HG03342 (cell line): ENCODE results near the gene ZNF654.
"Not testable (repeated sequence)": the region's sequence is repeated elsewhere in the genome, so short reads cannot be mapped to it uniquely, and the experiment has no call there.

ENCODE experiments used
- ATAC-seq: cut with Tn5 transposase; IDR thresholded peaks from one replicate; pipeline ENCODE4 v1.9.1; 2021; ENCODE audit warnings: mild to moderate bottlenecking, moderate library complexity; ENCODE audit not compliant: unreplicated experiment

The ZNF654 gene

DNA sequence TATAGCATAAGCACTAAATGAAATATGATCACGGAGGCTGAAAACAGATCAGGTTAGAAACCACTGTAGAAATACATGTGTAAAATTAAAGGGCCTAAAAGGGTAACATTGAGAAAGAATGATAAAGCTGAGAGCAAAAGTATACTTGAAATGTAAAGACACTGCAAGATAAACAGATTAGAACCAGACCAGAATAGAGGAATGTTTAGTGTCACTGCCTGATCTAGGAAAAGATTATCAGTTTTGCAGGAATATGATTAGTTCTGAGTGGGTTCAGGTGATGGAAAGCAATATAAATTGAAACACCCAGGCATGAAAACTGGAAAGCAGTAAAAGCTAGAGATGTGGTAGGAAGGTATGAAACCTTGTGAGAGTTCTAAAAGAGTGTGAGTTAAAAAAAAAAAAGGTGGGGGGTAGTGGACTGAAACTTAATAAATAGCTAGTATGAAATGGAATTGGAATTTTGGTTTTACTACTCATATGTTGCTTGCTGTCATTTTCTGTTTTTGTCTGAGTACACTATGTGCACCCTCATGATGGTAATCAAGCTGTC is 74.7 kb downstream of the ZNF654 start:
- no peak for ATAC-seq

DNA sequence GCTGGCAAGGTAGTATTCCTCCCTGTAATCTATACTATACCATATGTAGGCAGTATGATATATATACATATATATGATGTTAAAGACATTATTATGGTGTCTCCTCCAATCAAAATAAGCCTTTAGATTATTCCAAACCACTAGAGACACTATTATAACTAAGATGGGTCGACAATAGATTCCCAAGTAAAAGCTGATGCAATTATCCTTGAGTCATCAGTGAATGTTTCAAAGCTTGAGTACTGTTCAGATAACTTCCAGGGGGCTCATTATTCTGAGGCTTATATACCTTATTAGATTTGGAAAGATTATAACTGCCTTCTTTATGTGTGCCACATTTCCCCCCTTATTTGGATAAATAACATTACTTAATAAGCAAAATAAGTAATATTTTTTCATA is 78.8 kb downstream of the ZNF654 start:
- no peak for ATAC-seq

DNA sequence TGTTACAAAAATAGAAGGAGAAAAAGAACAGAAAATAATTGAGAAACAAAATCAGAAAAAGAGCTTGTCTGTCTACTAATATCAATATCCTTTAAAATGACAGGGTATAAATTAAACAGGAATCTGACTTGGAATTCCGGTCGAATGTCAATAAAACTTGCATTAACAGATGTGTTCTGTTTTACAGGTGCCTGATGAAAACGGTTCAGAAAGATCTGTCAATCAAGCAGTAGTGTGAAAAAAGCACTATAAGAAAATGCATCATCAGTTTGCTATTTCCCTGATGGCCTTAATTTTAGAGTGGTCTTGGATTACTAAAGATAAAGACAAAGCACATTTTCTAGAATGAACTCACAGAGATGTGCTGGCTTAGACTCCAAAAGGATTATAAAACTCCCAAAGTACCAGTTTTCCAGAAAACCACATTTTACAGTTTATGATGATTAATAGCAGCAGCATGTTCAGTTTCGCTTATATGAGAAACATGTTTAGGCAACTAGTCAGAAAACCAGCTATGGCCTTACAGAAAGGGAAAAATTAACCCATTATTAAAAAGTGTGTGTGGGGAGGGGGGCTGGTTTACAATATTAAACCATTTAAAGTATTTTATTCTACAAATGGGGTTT is 82.5 kb downstream of the ZNF654 start:
- no peak for ATAC-seq

DNA sequence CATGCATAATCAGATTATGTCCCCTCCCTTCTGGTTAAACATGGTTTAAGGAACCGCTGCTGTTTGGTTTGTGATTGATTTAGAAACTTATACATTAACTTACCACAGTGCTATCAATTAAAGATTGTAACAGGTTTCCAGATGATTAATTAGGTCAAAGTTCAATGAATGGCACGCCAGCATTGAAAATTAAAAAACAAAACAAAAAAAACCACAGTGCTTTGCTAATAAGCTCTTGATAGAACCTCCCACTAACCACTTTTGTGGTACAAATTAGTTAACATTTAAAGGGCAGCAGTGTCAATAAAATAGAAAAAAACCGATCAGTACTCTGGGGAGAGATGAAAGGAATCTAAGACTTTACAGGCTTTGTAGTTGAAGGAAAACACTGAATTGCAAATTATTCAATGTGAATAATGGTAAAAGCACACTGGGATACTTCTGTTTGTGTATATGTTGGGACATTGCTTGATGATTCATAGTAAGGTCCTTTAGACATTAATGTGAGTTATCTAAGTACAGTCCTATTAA is 83.1 kb downstream of the ZNF654 start:
- no peak for ATAC-seq

DNA sequence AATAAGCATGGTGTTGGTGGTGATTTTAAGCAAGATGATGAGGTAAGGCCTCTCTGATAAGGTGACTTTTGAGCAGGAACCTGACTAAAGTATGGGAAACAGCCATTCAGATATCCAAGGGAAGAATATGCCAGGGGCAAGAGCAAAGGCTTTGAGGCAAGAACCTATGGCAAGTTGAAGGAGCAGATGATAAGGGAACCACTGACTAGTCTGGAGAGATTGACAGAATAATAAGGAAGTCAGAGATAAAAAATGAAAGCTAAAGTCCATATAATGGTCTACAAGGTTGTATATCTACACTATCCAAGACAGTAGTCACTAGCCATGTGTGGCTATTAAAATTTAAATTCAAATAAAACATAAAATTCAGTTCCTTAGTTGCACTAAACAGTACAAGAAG is 88.2 kb downstream of the ZNF654 start:
- no peak for ATAC-seq

DNA sequence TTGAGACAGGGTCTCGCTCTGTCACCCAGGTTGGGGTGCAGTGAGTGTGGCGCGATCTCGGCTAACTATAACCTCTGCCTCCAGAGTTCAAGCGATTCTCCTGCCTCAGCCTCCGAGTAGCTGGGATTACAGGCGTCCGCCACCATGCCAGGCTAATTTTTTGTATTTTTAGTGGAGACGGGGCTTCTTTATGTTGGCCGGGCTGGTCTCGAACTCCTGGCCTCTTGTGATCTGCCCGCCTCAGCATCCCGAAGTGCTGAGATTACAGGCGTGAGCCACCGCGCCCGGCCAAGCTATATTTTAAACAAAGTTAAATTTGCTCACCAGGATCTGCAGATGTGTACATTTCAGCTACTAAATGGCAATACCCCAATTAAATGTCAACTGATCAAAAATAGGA is 89.6 kb downstream of the ZNF654 start:
- ATAC-seq, result no peak

DNA sequence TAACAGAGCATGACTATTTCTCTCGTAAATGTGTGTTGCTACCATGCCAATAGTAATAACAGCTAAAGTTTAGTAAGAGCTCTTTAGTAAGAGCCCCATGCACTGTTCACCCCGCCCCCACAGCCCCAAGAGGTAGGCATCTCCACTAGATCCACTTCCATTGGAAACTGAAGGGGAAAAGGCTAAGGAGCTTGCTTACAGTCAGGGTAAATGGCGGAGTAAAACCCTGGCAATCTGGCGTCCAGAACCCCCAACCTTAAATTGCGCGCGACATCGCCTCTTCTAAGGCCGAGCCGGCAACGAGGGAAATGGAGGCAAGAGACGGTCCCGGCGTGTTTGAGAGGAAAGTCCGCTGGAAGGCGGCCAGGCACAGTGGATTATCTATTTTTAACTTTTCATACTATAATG is 90.0 kb downstream of the ZNF654 start:
- peak; percentile 17 for ATAC-seq

DNA sequence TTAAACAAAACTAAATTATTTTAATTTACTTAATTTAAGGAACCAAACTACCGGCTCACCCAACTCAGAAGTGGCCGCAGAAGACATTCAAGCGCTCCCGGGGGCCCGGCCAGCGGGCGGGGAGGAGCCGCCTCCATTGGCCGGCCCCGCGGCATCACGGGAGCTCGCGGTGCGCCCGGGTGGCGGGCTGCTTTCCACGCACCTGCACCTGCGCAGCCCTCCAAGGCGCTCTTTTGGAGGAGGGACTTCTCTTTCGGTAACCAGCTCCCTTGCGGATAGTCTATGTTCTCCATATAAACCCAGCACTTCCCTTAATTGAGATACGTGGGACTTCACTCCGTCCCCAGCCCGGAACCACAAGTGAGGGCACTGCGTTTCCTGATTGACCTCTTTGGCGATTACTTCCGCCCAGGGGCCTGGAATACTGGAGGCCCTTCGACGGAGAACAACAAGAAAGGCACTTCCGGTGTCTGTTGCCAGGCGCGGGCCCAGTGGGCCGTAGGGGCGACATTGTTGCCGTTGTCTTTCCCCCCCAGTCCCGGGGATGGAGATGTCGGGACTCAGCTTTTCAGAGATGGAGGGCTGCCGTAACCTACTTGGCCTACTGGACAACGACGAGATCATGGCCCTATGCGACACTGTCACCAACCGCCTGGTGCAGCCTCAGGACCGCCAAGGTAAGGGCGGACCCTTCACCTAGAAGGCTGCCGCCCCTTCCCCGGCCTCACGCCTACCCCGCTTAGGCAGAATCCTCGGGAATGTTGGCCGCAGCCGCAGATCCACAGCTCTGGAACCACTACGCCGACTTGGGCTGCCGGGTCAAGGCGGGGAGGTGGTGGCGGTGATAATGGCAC is 90.7 kb downstream of the ZNF654 start, which contains the start of gene C3orf38:
TSS of gene C3orf38 (plus strand) at position 451 of the 854 bp plus-strand sequence. CDS start at position 545, 94 bp downstream.
- peak; percentile 78 for ATAC-seq

DNA sequence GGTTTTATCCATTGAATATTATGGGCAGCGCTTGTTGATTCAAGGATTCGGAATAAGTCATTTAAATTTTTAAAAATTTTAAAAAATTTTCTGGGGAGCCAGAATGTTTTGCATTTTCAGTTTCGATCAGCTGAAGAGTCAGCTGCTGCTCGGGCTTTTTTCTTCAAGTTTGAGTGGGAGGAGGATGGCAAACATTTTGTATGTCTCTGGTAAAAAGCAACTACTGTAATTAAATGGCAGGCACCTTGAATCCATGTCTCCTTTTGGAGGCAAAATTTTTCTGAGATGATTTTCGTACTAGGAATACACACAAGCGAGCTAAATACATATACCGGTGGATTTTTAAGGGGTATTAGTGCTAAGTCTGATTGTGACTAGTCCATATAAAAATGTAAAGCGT is 91.3 kb downstream of the ZNF654 start:
- peak; percentile 29 for ATAC-seq

DNA sequence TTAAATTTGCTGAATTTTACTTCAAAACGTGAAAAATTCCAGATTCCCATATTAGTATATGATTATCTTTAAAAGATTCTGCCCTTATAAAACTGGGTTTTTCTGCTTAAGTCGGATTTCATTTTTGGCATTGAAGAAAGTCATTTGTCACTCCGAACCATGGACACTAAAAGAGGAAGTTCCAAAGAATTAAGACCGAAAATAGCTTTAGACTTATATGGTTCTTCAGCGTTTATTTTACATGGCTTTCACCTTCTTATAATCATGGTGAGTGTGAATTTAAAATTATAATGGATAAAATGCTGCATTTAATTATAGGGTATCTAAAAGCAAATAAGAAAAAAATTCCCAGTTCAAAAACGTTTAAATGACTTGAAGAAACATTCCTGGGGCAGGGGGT is 91.8 kb downstream of the ZNF654 start:
- ATAC-seq, result no peak

DNA sequence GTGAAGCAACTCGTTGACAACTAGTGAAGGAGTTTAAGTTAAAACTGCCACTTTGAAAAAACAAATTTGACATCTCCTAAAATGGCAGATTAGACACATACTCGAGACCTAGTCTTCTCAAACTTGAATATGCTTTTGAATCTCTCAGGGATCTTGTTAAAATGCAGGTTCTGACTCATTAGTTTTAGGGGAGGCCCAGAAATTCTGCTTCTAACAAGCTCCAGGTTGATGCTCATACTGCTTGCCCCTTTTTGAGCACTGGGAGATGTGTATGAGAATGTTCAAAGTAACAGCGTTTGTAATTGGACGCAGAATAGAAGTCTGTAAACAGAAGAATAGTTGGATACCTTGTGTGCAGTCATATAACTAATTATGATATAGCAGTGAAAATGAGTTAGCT is 92.3 kb downstream of the ZNF654 start:
- no peak for ATAC-seq

DNA sequence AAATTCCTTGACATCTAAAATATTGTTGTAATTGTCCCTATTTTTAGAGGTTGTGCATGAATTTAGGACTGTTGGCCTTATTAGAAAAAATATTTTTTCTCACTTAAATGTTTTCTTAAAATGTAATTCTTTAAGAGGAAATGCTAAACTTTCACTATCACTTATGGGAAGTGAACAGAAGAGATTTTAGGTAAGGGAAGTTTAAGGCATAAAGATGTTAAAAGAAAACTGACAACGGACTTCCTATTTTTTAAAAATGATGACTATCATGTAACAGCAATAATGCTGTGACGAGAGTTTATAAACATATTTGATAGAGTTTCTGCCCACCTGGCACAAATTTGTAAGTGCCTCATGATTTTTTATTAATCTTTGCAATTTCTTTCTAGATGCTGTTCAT is 93.8 kb downstream of the ZNF654 start:
- ATAC-seq, result no peak

DNA sequence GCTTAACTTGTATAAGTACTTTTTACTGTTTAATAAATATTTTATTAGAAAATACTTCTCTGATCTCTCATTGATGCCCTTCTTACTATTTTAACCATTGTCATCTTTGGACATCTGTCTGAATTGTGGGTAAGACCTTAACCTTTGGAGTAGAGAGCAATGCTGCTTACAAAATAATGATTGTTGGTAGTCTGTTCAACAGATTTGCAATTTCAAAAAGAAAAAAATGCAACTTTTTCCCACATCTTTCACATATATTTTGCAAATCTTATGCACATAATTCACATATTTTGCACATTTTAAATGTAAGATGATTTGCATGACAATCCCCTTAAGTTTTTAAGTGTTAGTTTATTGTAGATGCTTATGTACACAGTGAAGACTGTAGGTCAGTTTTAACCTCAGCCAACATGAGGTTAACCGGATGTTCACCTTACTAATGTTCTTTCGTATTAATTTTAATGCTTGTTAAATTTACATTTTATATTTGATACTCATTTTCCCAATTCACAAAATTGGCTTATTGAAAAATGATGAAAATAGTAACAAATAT is 107.4 kb downstream of the ZNF654 start:
- ATAC-seq, result no peak

DNA sequence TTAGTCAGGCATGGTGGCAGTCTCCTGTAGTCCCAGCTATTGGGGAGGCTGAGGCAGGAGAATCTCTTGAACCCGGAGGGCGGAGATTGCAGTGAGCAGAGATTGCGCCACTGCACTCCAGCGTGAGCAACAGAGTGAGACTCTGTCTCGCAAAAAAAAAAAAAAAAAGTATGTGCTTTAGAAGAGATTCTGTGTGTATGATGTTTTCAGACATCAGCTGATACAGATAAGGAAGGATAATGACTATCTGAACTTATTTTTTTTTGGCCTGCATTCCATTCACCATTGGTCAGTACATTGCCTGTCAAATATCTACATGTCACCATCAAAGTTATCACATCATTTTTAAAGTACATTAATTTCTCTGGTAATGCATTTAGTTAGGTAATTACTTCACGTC is 108.1 kb downstream of the ZNF654 start:
- ATAC-seq, result no peak

DNA sequence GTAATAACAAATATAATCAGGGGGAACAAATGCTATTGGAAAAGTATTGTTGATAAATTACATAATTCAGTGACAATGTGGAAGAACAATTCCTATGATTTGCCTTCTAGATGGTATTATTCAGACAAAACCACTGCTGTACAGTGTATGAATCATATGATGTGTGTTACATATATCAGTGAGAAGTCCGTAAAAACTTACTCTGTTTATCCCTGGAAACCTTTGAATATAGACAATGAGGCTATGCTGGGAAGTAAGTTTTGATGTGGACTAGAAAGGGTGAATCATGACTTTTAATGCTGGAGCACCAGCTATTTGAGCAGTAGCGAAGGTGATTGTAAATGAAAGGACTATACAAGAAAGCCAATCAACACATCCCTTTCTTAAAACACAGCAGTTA is 108.6 kb downstream of the ZNF654 start:
- no peak for ATAC-seq

DNA sequence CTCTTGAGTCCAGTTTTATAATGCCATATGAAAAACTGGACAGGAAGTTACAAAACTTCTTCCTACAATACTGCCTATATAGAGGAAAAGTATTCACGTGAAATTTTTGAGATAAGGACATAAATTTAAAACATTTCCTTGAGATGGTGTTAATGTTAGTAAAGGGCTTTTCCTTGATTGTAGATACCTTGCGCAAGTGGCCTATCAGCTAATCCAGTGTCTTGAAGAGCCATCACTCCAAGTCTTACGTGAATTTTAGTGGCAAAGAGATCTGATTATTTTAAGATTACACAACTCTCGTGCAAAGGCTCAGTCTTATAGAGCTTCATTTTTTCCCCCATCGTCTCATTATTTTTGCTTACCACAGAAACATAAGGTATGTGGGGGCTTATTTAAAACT is 109.1 kb downstream of the ZNF654 start:
- ATAC-seq, result no peak

DNA sequence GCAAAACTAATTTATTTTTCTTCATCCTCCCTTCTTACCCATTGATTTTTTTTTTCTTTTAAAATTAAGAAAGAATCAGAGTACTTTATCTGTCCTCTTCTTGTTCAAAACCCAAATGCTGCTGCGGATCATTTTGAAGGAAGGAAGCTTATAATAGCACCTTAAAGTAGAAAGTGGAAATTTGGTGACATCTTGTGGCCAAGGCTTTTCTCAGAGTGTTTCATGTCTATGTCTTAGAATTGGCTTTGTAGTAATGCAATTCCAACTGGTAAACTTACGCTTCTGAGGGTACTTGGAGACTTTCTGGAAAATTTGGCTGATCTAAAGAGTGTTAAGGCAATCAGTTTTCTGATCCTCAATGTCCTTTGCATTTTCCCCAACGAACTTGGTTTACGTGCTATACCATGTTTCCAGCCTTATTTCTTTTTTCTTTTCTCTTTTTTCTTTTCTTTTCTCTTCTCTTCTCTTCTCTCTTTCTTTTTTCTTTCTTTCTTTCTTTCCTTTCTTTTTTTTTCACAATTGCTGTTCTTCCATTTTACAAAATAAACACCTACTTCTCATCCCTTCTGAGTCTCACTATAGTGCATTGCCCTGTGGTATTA is 121.4 kb downstream of the ZNF654 start:
- peak; percentile 94 for ATAC-seq

DNA sequence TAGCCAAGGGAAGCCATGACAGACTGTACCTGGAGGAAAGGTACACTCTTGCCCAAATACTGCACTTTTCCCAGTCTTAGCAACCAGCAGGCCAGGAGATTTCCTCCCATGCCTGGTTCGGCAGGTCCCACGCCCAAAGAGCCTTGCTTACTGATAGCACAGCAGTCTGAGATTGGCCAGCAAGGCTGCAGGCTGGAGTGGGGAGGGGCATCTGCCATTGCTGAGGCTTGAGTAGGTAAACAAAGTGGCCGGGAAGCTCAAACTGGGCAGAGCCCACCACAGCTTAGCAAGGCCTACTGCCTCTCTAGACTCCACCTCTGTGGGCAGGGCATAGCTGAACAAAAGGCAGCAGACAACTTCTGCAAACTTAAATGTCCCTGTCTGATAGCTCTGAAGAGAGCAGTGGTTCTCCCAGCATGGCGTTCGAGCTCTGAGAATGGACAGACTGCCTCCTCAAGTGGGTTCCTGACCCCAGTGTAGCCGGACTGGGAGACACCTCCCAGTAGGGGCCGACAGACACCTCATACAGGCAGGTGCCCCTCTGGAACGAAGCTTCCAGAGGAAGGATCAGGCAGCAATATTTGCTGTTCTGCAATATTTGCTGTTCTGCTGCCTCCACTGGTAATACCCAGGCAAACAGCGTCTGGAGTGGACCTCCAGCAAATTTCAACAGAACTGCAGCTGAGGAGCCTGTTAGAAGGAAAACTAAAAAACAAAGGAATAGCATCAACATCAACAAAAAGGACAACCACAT is 123.3 kb downstream of the ZNF654 start:
- ATAC-seq, result not testable (repeated sequence)

DNA sequence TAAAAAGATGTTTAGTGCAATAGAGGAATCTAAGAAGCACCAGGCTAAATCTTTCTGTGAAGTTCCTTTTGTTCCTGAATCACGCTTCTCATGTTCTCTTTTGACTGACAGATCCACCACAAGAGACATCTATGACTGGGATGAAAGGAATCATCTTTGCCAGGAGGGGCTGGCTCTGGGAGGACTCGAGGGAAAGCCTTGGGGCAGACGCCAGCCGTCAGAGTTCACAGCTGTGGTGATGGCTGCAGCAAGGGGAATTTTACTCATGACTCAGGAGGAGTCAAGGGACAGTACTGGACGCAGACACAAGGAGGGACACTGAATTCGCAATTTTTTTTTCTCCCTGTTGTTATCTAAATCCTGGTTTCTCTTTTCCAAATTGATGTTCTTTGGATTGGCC is 129.4 kb downstream of the ZNF654 start:
- ATAC-seq, result no peak

DNA sequence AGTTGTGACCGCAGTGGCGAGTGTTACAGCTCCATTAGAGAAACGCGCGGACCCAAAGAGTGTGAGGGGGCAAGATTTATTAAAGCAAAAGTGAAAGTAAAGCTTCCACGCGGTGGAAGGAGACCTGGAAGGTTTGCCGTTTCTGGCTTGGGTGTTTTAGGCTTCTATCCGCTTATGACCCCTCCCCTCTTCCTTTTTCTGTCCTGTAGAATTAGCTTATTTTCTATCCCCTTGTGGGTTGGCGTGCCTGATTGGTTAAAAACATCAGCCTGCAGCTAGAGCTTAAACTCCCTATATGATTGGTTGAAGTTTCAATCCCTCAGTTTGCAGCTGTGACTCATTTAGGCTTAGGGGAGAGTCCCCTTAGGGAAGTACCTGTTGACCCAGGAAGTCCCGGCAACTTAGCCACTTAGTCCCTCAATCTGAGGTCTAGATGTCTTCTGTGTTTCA is 130.3 kb downstream of the ZNF654 start:
- ATAC-seq, result peak; percentile 95
